Body of pancreas (tissue), 4 donors: ENCODE data around the gene UBE3B.

Experiments used
- POLR2A ChIP-seq, 3 donors: fragments of 450-650 bp; IDR thresholded peaks; one replicate each; pipeline ENCODE4 v1.6.1; 2016; ENCODE audit warnings: antibody characterized with exemption in 3 of 3, mild to moderate bottlenecking in 2 of 3
- TF ChIP-seq, protein P1 (sequence below), 7 experiments: fragments of 450-650 bp in 4 of 7; fragments of 200-600 bp in 3 of 7; sonication (generic) in 3 of 7; IDR thresholded peaks; one replicate each; pipeline ENCODE4 v1.5.1; 2016 to 2019; ENCODE audit warnings: antibody characterized with exemption in 7 of 7

DNA sequence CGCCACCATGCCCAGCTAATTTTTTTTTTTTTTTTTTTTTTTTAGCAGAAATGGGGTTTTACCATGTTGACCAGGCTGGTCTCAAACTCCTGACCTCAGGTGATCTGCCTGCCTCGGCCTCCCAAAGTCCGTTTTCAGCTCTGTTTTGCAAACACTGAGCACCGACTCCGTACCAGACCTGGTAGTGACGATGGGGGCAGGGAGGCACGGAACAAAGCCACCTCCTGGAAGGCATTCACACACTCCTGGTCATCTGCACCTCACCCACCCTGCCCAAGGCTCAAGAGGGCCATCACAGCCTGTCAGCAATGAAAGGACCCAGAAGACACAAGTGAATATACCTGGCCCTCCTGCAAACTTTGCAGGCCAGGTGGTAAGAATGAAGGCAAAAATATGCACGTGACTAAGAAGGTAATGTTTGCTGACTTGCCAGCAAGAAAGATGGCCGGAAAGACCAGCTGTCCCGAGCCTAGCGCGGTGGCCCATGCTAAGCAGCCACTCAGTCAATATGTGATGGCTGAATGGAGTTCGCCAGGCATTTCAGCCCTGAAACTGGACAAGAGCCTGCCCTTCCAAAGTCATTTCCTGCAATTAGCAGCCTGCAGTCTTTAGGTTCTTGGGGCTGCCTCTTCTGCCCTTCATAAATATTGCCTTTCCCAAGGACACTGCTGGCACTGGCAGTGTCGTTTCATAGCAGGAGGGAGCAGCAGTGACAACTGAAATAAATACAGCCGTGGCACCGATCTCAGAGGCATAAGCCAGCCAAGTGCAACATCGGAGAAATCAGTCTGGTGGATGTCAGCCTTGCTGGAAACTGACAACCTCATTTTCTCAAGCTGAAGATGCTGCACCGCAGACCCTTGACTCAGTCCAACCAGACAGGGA lies 78.2 kb downstream of the UBE3B start:
- TF ChIP-seq, protein P1, sequence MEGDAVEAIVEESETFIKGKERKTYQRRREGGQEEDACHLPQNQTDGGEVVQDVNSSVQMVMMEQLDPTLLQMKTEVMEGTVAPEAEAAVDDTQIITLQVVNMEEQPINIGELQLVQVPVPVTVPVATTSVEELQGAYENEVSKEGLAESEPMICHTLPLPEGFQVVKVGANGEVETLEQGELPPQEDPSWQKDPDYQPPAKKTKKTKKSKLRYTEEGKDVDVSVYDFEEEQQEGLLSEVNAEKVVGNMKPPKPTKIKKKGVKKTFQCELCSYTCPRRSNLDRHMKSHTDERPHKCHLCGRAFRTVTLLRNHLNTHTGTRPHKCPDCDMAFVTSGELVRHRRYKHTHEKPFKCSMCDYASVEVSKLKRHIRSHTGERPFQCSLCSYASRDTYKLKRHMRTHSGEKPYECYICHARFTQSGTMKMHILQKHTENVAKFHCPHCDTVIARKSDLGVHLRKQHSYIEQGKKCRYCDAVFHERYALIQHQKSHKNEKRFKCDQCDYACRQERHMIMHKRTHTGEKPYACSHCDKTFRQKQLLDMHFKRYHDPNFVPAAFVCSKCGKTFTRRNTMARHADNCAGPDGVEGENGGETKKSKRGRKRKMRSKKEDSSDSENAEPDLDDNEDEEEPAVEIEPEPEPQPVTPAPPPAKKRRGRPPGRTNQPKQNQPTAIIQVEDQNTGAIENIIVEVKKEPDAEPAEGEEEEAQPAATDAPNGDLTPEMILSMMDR (IDR thresholded peaks at IDR 0.05): no peak
- no peak for TF ChIP-seq POLR2A (IDR thresholded peaks at IDR 0.05)
